HG03135 (cell line): ENCODE measurements around the gene TTYH3.
"Not testable (repeated sequence)": the region's sequence is repeated elsewhere in the genome, so short reads cannot be mapped to it uniquely, and the experiment has no call there.

Experiments
- ATAC-seq: cut with Tn5 transposase; IDR thresholded peaks from one replicate; pipeline ENCODE4 v1.9.1; 2021; ENCODE audit warnings: mild to moderate bottlenecking, moderate library complexity; ENCODE audit not compliant: unreplicated experiment

The TTYH3 gene

DNA sequence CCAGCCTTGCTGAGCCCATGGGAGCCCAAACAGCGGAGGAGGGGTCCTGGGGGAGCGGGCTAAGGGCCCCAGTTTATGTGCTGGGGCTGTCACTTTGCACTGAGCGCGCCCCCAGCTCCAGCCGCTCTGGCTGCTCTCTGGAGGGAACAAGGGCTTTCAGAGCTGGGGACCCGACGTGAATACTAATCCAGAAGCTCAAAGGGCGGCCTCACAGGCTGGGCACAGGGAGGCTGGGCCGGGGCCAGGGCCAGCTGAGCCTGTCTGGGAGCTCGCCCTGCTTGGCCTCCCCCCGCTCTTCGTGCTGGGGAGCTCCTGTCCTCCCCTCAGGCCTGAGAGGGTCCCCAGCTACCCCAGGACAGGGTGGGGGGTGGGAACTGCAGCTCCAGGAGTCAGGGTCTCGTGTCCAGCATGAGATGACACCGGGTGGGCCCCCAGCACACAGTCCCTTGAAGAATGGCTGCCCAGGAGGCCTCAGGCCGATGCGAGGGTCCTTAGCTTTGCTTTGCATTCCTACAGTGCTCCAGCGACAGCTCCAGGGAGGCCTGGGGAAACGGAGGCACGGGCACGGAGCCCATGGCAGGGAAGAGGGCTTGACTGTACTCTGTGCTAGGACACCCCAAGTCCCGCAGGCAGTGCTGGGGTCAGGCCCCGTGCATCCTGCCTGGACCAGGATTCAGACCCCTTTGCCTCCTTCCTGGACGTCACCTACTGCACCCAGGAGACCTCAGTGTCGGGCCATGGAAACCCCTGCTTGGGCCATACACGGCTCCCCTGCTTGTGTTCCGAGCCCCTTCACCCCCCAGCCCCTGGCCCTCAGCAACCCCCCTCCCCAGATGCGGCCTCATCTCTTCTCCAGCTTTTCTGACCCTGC lies 50.4 kb downstream of the TTYH3 start:
- ATAC-seq, result no peak

DNA sequence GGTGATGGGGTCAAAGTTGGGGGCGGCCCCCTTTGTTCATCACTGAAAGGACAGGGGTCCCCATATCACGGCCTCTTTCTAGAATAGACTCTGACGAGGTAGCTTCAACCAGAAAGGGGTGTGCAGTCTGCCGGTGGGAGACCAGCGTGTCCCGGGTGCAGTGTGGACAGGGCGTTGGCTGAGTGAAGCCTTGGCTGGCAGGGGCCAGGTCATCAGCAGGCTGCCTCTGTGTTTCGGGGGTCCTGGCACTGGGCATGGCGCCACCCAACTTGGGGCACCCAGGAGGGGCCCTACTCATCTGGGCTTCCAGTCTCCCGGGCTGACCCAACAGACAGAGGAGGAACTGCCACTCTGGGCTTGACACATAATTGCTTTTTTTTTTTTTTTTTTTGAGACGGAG lies 52.7 kb downstream of the TTYH3 start:
- ATAC-seq, result no peak

DNA sequence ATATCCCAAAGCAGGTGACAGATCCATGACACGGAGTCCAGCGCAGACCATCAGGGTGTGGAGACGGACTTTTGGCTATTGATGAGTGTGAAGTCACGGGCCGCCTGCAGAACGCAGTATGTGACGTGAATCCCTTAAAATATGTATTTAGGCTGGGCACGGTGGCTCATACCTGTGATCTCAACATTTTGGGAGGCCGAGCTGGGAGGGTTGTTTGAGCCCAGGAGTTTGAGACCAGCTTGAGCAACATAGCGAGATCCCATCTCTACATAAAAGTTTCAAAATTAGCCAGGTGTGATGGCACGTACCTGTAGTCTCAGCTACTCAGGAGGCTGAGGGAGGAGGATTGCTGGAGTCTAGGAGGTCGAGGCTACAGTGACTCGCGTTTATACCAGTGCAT lies 54.3 kb downstream of the TTYH3 start:
- ATAC-seq, result no peak

DNA sequence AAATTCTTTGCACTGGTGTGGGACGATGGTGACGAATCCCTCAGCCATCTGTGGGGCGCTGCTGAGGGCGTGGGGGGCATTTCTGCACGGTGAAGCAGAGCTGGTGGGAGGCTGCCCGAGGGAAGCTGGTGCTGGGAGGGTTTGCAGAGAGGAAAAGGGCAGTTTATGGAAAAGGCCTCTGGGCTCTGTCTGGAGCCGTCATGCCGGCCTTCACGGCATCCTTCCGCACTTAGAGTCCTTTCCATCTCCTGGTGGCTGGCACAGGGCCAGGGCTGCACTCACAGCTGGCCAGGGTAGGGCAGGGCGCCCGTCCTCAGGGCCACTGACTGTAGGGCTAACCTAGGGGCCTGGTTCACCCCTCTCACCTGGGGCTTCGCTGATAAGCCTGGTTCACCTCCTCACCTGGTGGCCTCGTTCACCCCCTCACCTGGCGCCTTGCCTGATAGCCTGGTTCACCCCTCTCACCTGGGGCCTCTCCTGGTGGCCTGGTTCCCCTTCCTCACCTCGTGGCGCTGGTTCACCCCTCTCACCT lies 55.6 kb downstream of the TTYH3 start:
- no peak for ATAC-seq

DNA sequence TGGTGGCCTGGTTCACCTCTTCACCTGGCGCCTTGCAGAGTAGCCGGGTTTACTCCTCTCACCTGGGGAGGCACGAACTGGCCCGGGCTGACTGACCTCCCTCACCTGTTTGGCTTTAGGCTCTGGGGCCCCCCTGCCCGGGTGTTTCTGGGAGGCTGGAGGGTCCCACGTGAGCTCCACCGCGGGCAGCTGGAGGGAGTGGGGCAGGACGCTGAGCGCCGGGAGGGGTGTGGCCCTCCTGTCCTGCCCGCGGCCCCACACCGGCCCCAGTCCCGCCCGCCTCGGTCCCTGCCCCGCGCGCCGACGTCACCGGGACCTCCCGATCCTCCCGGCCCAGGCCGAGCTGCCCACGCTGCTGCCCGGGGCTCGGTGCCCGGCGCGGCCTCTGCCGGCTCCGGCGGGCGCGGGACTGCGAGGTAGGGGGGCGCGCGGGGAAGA lies 56.1 kb downstream of the TTYH3 start, which contains the start of gene AMZ1:
AMZ1 (plus strand) TSS at position 322 of the 438 bp plus-strand sequence. CDS start 12,250 bp downstream, outside the sequence.
- no peak for ATAC-seq

DNA sequence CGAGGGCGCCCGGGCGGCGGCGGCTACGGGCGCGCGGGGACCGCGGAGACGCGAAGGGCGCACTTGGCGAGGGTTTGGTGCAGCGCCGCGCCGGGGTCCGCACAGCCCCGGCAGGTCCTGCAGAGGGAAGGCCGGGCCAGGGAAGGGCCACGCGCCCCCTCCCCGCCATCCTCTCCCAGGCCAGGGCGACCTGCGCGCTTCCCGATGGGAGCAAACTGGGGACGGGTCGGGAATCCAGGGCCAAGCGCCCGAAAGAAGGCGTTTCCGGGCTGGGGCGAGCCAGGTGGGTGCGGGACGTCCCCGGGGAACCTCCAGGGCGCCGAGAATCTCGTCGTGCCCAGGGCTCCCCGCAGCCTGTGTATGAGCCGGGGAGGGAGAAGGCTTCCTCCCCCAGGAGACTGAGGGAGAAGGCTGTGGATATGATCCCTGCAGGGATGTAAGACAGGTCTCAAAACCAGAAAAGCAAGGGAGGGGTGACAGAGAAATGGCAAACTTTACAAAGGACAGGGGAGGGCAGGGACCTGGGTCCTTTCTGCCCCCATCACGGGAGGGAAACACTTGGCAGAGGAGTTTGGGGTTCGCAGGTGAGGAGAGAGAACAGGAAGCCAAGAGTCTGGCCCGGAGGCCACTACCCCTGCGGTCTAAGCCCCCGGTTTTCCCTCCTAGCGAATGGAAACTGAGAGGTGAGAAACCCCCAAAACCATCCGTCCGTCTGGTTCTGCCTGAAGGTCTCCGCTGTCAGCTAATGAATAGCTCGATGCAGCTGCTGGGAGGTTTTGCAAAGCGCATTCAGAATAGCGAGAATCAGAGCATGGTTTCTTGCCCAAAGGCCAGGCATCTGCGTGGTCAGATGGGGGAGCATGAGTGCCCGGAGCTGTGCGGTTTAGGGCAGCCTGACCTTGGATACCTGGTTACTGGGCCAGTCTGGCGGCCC lies 56.9 kb downstream of the TTYH3 start:
- ATAC-seq, result peak; percentile 75

DNA sequence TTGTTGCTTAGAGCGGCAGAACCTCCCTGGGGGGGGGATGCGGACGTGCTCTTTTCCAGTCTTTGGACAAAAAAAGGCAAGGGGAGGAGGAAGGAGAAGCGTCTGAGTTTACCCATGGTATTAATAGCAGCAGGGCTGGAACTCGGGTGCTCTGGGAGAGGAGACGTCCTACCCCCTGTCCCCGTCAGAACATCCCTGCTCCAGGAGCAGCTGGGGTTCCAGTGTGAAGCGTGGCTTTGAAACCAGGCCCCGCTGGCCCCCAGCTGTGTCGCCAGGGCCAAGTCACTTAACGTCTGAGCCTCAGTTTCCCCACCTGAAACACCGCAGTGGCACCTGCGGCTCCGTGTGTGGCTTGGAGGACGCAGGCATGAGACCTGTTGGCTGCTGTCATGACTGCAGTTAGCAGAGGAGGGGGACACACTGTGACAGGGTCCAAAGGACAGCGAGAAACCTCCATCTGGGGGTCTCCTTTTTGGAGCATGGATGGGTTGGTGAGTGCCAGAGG lies 57.6 kb downstream of the TTYH3 start:
- ATAC-seq, result peak; percentile 11

DNA sequence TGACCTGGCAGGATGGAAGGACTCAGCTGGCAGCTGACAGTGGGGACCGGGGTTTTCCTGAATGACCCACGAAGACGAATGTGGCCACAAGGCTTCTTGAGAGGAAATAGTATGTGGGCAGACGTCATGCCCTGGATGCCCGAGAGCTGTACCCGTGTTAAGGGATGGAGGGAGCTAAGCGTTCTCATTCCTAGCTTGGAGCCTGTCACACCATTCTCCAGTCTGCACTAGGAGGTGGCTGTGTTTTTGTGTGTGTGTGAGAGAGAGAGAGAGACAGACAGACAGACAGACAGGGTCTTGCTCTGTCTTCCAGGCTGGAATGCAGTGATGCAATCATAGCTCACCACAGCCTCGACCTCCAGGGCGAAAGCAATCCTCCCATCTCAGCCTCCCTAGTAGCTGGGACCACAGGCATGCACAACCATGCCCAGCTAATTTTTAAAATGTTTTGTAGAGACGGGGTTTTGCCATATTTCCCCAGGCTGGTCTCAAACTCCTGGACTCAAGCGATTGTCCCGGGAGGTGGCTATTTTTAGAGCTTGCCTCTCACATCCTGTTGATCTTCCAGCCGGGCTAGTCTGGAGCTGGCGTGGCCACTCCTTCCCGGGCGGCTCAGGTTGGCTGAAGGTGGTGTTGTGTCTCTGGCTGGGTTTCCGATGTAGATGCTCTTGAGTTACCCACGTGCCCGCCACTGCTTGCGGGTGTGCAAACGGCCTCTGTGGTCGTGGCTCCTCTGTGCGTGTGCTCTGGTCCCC lies 58.3 kb downstream of the TTYH3 start:
- ATAC-seq, result no peak

DNA sequence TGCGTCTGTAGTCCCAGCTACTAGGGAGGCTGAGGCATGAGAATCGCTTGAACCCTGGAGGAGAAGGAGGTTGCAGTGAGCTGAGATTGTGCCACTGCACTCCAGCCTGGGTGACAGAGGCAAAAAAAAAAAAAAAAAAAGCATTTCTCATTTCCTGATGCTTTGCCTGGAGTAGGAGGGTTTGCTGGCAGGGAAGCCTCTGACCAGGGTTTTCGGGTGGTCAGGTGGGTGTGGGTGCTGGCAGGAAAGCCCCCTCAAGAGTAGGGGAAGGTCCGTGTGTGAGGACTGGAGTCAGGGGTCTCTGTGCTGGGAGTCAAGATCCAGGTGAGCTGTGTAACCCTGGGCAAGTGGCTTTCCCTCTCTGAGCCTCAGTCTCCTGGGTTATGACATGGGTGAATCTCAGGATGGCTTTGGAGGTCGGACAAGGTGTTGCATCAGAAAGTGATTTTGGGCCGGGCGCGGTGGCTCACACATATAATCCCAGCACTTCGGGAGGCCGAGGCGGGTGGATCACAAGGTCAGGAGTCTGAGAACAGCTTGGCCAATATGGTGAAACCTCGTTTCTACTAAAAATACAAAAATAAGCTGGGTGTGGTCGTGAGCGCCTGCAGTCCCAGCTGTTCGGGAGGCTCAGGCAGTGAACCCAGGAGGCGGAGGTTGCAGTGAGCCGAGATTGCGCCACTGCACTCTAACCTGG lies 59.4 kb downstream of the TTYH3 start:
- no peak for ATAC-seq

DNA sequence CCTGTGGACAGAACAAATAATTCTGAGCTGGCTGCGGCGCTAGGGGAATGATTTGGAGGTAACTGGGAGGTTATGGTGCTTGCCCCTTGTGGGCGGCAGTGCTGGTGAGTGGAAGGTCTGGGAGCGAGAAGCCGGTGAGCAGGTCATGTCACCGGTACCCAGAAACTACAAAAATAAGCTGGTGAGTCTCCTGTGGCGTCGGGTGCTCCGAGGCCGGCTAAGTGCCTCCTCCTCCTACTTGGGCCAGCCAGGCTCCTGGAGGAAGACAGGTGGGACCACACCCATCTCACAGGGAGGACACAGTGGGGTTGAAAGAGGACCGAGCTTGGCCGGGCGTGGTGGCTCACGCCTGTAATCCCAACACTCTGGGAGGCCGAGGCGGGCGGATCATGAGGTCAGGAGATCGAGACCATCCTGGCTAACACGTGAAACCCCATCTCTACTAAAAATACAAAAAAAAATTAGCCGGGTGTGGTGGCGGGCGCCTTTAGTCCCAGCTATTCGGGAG lies 60.2 kb downstream of the TTYH3 start:
- ATAC-seq, result not testable (repeated sequence)

DNA sequence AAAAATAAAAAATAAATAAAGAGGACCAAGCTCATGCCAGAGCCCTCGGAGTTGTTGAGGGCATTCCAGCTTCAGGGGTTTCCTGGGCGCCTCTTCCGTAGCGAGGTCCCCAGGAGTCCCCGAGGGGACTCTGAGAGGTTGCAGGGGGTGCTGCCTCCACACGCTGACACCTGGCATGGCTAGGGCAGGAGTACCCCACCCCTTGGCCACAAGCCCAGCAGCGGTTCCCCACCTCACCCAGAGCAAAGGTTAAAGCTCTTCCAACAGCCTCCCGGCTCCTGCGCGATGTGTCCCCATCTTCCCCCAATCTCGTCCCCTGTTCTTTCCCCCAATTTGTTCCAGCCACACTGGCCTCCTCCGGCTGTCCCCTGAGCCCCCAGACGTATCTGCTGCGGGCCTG lies 60.8 kb downstream of the TTYH3 start:
- ATAC-seq, result no peak

DNA sequence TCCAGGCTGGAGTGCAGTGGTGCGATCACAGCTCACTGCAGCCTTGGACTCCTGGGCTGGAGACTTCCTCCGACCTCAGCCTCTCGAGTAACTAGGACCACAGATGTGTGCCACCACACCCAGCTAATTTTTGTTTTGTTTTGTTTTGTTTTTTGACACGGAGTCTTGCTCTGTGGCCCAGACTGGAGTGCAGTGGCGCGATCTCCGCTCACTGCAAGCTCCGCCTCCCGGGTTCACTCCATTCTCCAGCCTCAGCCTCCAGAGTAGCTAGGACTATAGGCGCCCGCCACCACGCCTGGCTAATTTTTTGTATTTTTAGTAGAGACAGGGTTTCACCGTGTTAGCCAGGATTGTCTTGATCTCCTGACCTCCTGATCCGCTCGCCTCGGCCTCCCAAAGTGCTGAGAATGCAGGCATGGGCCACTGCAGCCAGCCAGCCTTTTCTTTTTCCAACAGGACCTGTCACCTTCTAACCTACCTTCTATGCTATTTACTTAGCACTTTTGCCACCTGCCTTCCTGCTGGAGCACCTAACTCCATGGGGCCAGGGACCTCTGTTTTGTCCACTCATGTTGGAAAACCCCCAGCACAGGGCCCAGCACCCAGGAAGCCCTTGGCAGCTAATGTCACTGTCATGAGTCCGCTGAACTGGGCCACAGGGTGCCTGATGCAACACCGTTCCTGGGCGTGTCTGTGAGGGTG lies 61.8 kb downstream of the TTYH3 start:
- ATAC-seq, result not testable (repeated sequence)

DNA sequence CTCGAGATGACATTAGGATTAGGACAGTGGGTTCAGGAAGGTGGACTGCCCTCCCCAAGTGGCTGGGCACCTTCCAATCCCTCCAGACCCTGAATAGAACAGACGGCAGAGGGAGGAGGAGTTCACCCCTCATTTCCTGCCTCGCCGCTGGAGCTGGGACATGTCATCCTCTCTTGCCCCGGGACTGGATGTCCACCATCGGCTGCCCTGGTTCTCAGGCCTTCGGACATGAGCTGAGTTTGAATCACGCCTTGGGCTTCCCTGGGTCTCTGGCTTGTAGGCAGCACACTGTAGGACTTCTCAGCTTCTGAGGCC lies 62.3 kb downstream of the TTYH3 start:
- not testable (repeated sequence) for ATAC-seq

DNA sequence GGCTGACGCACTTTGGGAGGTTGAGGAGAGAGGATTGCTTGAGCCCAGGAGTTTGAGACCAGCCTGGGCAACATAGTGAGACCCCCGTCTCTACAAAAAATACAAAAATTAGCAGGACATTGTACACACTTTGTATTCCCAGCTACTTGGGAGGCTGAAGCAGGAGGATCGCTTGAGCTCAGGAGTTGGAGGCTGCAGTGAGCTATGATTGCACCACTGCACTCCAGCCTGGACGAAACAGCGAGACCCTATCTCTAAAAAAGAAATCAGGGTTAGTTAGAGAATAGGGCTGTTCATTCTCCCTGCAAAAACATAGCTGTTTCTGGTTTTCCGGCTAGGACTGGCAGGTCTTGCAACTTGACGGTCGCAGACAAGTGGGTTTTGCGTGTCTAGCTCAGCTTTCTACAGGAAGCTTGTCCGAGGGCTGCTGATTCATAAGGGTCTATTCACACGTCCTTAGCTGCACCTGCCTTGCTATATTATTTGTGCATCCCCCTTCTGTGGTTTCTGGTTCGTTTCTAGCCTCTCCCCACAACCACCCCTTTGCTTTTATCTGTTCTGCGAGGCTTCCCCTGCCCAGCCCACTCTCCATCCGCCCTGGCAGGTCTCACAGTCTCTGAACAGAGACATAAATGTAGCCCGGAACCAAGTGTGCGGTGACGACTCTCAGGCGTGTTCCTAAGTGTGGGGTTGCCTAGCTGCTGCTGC lies 66.9 kb downstream of the TTYH3 start:
- ATAC-seq, result peak; percentile 90

DNA sequence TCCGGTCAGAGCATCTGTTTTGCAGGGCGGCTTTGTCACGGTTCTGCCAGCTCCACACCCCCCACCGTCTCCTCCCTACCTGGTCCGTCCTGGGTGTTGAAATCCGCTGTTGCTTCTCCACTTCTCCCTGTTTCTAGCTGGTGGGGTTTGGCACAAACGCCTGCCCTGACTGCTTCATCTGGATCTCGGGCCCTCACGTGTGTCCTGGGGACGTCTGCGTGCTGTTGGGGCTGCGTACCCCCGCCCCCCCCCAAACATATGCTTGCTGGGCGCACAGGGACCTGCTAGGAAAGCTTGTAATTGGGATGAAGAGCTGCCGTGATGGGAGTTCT lies 67.5 kb downstream of the TTYH3 start:
- no peak for ATAC-seq

DNA sequence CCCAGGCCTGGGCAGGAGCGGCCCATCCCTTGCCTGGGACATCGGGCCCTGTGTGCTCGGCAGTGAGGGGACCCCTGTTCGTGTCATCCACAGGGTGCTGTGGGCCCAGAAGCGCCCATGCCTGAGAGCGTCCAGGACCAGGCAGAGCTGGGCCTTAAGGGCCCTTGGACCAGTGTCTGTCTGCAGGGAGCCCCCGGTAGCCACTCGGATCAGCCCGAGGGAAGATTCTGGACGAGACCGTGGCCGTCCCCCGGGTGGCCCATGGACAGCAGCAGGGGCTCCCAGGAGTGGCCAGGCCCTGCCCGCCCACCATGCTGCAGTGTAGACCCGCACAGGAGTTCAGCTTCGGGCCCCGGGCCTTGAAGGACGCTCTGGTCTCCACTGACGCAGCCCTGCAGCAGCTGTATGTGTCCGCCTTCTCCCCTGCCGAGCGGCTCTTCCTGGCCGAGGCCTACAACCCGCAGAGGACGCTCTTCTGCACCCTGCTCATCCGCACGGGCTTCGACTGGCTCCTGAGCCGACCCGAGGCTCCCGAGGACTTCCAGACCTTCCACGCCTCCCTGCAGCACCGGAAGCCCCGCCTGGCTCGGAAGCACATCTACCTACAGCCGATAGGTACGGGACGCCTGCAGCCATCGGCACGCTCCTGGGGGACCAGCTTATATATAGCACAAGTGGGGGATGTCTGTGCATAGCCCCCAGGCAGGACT lies 68.5 kb downstream of the TTYH3 start:
- ATAC-seq, result no peak

DNA sequence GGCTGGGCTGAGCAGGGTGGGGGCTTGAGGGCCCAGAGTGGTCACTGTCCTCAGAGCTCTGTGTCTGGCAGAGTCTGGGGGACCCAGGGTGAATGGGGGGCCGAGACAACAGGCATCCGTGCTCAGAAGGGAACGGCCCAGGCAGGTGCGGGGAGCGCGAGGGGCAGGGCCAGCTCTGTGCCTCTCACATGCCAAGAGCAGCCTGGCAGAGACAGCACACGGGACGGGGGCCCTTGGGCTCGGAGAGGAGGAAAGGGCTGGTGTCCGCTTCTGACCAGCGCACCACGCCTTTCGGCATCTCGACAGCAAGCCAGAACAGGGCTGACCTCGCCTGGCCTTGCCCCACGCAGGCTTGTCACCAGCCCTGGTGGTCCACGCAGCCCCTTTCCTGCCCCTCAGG lies 69.6 kb downstream of the TTYH3 start:
- no peak for ATAC-seq
